ENCODE results near the gene EEPD1.

DNA sequence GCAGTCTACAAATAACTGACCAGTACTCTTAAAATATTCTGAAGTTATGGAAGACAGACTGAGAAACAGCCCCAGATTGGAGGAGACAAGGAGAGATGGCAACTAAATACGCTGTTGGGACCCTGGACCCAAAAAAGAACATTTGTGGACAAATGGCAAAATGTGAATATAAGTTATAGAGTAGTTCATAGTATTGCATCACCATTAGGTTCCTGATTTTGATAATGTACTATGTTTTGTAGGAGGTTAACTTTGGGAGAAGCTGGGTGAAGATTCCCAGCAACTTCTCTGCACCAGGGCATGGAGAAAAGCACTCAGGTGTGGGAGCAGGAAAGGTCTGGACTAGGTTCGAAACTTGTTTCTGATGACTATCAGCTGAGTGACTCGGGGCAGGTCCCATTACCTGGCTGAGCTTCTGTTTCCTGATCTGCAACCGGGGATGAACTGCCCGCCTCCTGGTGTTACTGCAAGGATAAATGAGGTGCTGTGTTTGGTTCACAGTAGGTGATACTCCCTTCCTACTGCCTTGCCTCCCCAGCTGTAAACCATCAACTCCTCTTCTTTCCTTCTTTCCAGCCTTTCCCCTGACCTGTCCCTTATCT lies 48.2 kb downstream of the EEPD1 start:
- TF ChIP-seq POLR2A (IDR thresholded peaks at IDR 0.05) (no peak), EP300 (IDR thresholded peaks at IDR 0.05) (no peak), POLR2AphosphoS5 (IDR thresholded peaks at IDR 0.05) (no peak)
- TF ChIP-seq, protein P1, sequence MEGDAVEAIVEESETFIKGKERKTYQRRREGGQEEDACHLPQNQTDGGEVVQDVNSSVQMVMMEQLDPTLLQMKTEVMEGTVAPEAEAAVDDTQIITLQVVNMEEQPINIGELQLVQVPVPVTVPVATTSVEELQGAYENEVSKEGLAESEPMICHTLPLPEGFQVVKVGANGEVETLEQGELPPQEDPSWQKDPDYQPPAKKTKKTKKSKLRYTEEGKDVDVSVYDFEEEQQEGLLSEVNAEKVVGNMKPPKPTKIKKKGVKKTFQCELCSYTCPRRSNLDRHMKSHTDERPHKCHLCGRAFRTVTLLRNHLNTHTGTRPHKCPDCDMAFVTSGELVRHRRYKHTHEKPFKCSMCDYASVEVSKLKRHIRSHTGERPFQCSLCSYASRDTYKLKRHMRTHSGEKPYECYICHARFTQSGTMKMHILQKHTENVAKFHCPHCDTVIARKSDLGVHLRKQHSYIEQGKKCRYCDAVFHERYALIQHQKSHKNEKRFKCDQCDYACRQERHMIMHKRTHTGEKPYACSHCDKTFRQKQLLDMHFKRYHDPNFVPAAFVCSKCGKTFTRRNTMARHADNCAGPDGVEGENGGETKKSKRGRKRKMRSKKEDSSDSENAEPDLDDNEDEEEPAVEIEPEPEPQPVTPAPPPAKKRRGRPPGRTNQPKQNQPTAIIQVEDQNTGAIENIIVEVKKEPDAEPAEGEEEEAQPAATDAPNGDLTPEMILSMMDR (IDR thresholded peaks at IDR 0.05) = no peak
